Neural cell (in vitro differentiated cells): ENCODE results near the gene TIGD3.

ENCODE experiments used
- EP300 ChIP-seq: fragments of 450-650 bp; conservative IDR thresholded peaks from 2 replicates; pipeline ENCODE4 v1.6.1; 2014; ENCODE audit warnings: antibody characterized with exemption, mild to moderate bottlenecking, moderate library complexity; ENCODE audit not compliant: poor library complexity, severe bottlenecking
- EZH2 ChIP-seq: fragments of 200-600, 300-800 bp; shearing (Covaris generic), sonication (generic); IDR thresholded peaks from 2 replicates; pipeline ENCODE4 v1.6.1; 2014; ENCODE audit warnings: antibody characterized with exemption, low read length, borderline replicate concordance, mild to moderate bottlenecking; ENCODE audit not compliant: insufficient read depth, poor library complexity, severe bottlenecking
- MXI1 ChIP-seq: fragments of 450-650 bp; conservative IDR thresholded peaks from 2 replicates; pipeline ENCODE4 v1.6.1; 2014; ENCODE audit warnings: antibody characterized with exemption, mild to moderate bottlenecking; ENCODE audit not compliant: poor library complexity, severe bottlenecking
- POLR2AphosphoS5 ChIP-seq: IDR thresholded peaks from 2 replicates; pipeline ENCODE4 v1.6.1; 2012
- RAD21 ChIP-seq: fragments of 450-650 bp; conservative IDR thresholded peaks from 2 replicates; pipeline ENCODE4 v1.6.1; 2014; ENCODE audit warnings: antibody characterized with exemption, mild to moderate bottlenecking, moderate library complexity
- SMC3 ChIP-seq: fragments of 450-650 bp; conservative IDR thresholded peaks from 2 replicates; pipeline ENCODE4 v1.6.1; 2014; ENCODE audit warnings: antibody characterized with exemption, mild to moderate bottlenecking, moderate library complexity; ENCODE audit not compliant: poor library complexity
- TAF1 ChIP-seq: IDR thresholded peaks from 2 replicates; pipeline ENCODE4 v1.6.1; 2012; ENCODE audit warnings: low read depth
- TF ChIP-seq, protein P1 (sequence below): fragments of 450-650 bp; IDR thresholded peaks from 2 replicates; pipeline ENCODE4 v1.5.1; 2014; ENCODE audit warnings: antibody characterized with exemption, mild to moderate bottlenecking, moderate library complexity; ENCODE audit not compliant: poor library complexity, severe bottlenecking
- TF ChIP-seq, protein P2 (sequence below): IDR thresholded peaks from 2 replicates; pipeline ENCODE4 v1.6.1; 2012; ENCODE audit warnings: borderline replicate concordance

DNA sequence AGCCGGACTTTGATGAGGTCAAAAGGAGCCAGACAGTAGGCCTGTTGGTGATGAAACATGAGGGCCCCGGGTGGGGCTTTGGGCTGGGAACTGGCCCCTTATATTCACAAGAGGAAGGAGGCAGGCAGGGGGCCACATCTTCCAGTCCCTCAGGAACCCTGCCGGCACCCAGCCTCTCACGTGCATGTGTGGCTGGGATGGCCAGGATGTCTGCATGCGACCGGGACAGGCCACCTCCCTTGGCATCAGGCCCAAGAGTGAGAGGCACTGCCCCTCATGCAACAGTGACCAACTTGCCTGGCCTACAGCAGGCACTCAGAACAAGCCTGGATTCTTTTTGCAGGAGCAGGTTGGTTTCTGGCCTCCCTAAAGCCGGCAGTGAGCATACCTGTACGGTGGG is 22.5 kb downstream of the TIGD3 start:
- TF ChIP-seq, protein P1, sequence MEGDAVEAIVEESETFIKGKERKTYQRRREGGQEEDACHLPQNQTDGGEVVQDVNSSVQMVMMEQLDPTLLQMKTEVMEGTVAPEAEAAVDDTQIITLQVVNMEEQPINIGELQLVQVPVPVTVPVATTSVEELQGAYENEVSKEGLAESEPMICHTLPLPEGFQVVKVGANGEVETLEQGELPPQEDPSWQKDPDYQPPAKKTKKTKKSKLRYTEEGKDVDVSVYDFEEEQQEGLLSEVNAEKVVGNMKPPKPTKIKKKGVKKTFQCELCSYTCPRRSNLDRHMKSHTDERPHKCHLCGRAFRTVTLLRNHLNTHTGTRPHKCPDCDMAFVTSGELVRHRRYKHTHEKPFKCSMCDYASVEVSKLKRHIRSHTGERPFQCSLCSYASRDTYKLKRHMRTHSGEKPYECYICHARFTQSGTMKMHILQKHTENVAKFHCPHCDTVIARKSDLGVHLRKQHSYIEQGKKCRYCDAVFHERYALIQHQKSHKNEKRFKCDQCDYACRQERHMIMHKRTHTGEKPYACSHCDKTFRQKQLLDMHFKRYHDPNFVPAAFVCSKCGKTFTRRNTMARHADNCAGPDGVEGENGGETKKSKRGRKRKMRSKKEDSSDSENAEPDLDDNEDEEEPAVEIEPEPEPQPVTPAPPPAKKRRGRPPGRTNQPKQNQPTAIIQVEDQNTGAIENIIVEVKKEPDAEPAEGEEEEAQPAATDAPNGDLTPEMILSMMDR = no peak
- TF ChIP-seq EZH2 = no peak
- TF ChIP-seq, protein P2, sequence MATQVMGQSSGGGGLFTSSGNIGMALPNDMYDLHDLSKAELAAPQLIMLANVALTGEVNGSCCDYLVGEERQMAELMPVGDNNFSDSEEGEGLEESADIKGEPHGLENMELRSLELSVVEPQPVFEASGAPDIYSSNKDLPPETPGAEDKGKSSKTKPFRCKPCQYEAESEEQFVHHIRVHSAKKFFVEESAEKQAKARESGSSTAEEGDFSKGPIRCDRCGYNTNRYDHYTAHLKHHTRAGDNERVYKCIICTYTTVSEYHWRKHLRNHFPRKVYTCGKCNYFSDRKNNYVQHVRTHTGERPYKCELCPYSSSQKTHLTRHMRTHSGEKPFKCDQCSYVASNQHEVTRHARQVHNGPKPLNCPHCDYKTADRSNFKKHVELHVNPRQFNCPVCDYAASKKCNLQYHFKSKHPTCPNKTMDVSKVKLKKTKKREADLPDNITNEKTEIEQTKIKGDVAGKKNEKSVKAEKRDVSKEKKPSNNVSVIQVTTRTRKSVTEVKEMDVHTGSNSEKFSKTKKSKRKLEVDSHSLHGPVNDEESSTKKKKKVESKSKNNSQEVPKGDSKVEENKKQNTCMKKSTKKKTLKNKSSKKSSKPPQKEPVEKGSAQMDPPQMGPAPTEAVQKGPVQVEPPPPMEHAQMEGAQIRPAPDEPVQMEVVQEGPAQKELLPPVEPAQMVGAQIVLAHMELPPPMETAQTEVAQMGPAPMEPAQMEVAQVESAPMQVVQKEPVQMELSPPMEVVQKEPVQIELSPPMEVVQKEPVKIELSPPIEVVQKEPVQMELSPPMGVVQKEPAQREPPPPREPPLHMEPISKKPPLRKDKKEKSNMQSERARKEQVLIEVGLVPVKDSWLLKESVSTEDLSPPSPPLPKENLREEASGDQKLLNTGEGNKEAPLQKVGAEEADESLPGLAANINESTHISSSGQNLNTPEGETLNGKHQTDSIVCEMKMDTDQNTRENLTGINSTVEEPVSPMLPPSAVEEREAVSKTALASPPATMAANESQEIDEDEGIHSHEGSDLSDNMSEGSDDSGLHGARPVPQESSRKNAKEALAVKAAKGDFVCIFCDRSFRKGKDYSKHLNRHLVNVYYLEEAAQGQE = no peak
- TF ChIP-seq POLR2AphosphoS5 = no peak
- TF ChIP-seq MXI1 = no peak
- no peak for TF ChIP-seq RAD21
- no peak for TF ChIP-seq EP300
- TF ChIP-seq TAF1 = no peak
- no peak for TF ChIP-seq SMC3
